Colonic mucosa (tissue), 4 donors: ENCODE data around the gene CADM1. TPM values are rescaled to one million over a fixed set of nuclear protein-coding genes. Genes with fewer than 3 reads are reported as not detected.

Experiments used
- DNase-seq: peaks from one replicate; pipeline ENCODE4 v3.0.0-alpha.2; 2020
- H3K27ac ChIP-seq: fragments of 200-600 bp; one replicate; pipeline ENCODE4 v1.8.0; 2021
- H3K27me3 ChIP-seq: fragments of 200-600 bp; one replicate; pipeline ENCODE4 v1.8.0; 2021
- H3K36me3 ChIP-seq: fragments of 200-600 bp; one replicate; pipeline ENCODE4 v1.8.0; 2021
- H3K4me1 ChIP-seq: fragments of 200-600 bp; one replicate; pipeline ENCODE4 v1.8.0; 2021; ENCODE audit warnings: mild to moderate bottlenecking
- H3K4me3 ChIP-seq: fragments of 200-600 bp; one replicate; pipeline ENCODE4 v1.8.0; 2021
- H3K9ac ChIP-seq, 2 donors: one replicate each; pipeline ENCODE4 v1.7.0; 2013; ENCODE audit warnings: control low read depth in 2 of 2, low read depth in 2 of 2, low read length in 2 of 2
- H3K9me3 ChIP-seq: fragments of 200-600 bp; one replicate; pipeline ENCODE4 v1.8.0; 2021
- CTCF ChIP-seq: fragments of 200-600 bp; IDR thresholded peaks from one replicate; pipeline ENCODE4 v1.8.0; 2022; ENCODE audit warnings: antibody characterized with exemption, mild to moderate bottlenecking
- intact Hi-C: fragments of 100-400 bp; cut with DNase I; formaldehyde crosslinking; loops from one replicate; pipeline ENCODE4 v1.14.1; 2022
- total RNA-seq, 2 donors: library from RNA; stranded (reverse); fragmentation: NEBNext Ultra II Directional in 1 of 2; extraction: Animal tissue kit (Norgen Biotek cat#: 25700) in 1 of 2; gene quantifications; one replicate each; pipeline ENCODE4 v1.2.1, GENCODE V29; 2021
- donor health status: healthy.
- donor health status: DM: no; HTN: no; CAD: no.
- donor health status: DM: no; HTN: no; CAD: no.

CADM1 gene
- total RNA-seq, 2 donors from 2014 or later: 5.2 to 6.4 TPM

- DNase-seq: no peak
- no peak for TF ChIP-seq CTCF
- Histone ChIP-seq H3K27me3 (no peaks in the 10 kb centered on the region), H3K4me1 (no peaks in the 10 kb centered on the region), H3K4me3 (no peak overlapping the region), H3K9ac (no peak overlapping the region), H3K36me3 (no peaks in the 10 kb centered on the region), H3K27ac (no peak overlapping the region), H3K9me3 (no peaks in the 10 kb centered on the region)
- intact Hi-C loops: no loop called here
Observed at GRCh38 chr11:115287266-115287665, 216.9 kb downstream of the CADM1 start.

- Histone ChIP-seq H3K27ac (no peak overlapping the region), H3K9me3 (no peaks in the 10 kb centered on the region), H3K36me3 (no peaks in the 10 kb centered on the region), H3K4me3 (no peak overlapping the region), H3K4me1 (no peaks in the 10 kb centered on the region), H3K9ac (no peak overlapping the region), H3K27me3 (no peaks in the 10 kb centered on the region)
- TF ChIP-seq CTCF: no peak
- intact Hi-C loops: no loop called here
- DNase-seq: no peak
Observed at GRCh38 chr11:115286614-115287013, 217.6 kb downstream of the CADM1 start.

- Histone ChIP-seq H3K9me3 (no peaks in the 10 kb centered on the region), H3K36me3 (no peaks in the 10 kb centered on the region), H3K27me3 (no peaks in the 10 kb centered on the region), H3K27ac (no peak overlapping the region), H3K9ac (no peak overlapping the region), H3K4me3 (no peak overlapping the region), H3K4me1 (peaks cover 6% of the 10 kb centered on the region)
- intact Hi-C loops: no loop called here
- DNase-seq: no peak
- TF ChIP-seq CTCF: no peak
Observed at GRCh38 chr11:115284773-115285172, 219.4 kb downstream of the CADM1 start.

- H3K36me3 ChIP-seq: no peaks in the 10 kb centered on the region
- H3K27me3 ChIP-seq: no peaks in the 10 kb centered on the region
- H3K27ac ChIP-seq: no peak overlapping the region
- H3K9ac ChIP-seq: no peak overlapping the region
- no peak overlapping the region for H3K4me3 ChIP-seq
- TF ChIP-seq CTCF: no peak
- DNase-seq: no peak
- H3K9me3 ChIP-seq: no peaks in the 10 kb centered on the region
- peaks cover 6% of the 10 kb centered on the region for H3K4me1 ChIP-seq
- intact Hi-C loops: no loop called here
Observed at GRCh38 chr11:115282923-115283322, 221.3 kb downstream of the CADM1 start.

GRCh38 chr11:115280775-115281174, 223.4 kb downstream of the CADM1 start:
- TF ChIP-seq CTCF: no peak
- peaks cover 6% of the 10 kb centered on the region for H3K4me1 ChIP-seq
- H3K27me3 ChIP-seq: no peaks in the 10 kb centered on the region
- no peak overlapping the region for H3K4me3 ChIP-seq
- no peak overlapping the region for H3K27ac ChIP-seq
- H3K9ac ChIP-seq: no peak overlapping the region
- no peaks in the 10 kb centered on the region for H3K36me3 ChIP-seq
- no peaks in the 10 kb centered on the region for H3K9me3 ChIP-seq
- intact Hi-C loops: no loop called here
- DNase-seq: no peak
